Gastrocnemius medialis (tissue), 4 donors: ENCODE results near the gene INAFM1. TPM values are rescaled to one million over a fixed set of nuclear protein-coding genes. Genes with fewer than 3 reads are reported as not detected.

ENCODE experiments used
- ATAC-seq, 2 donors: fragments of 150-250 bp; one replicate each; pipeline ENCODE4 v1.9.1; 2016
- DNase-seq, 2 donors: peaks; one replicate each; pipeline ENCODE4 v3.0.0-alpha.2; 2019
- H3K27ac ChIP-seq, 4 donors: fragments of 200-600 bp; sonication (generic); 1 replicate in 1 of 4; 2 replicates in 3 of 4; pipeline ENCODE4 v1.5.1; 2016 to 2018; ENCODE audit warnings: mild to moderate bottlenecking in 2 of 4, moderate library complexity in 1 of 4
- H3K27me3 ChIP-seq, 3 donors: fragments of 200-600 bp; sonication (generic) in 2 of 3; 1 replicate in 1 of 3; 2 replicates in 2 of 3; pipeline versions ENCODE4 v1.5.1 to v1.6.0; 2016 to 2019; ENCODE audit warnings: mild to moderate bottlenecking in 1 of 3, moderate library complexity in 1 of 3
- H3K36me3 ChIP-seq, 2 donors: fragments of 200-600 bp; sonication (generic) in 1 of 2; one replicate each; pipeline ENCODE4 v1.5.1; 2017 to 2018
- H3K4me1 ChIP-seq, 2 donors: fragments of 200-600 bp; sonication (generic) in 1 of 2; one replicate each; pipeline ENCODE4 v1.5.1; 2016 to 2017; ENCODE audit warnings: mild to moderate bottlenecking in 2 of 2
- H3K4me3 ChIP-seq, 4 donors: fragments of 200-600 bp; sonication (generic) in 3 of 4; 1 replicate in 1 of 4; 2 replicates in 3 of 4; pipeline ENCODE4 v1.5.1; 2016 to 2019; ENCODE audit warnings: mild to moderate bottlenecking in 2 of 4
- H3K9me3 ChIP-seq, 3 donors: fragments of 200-600 bp; sonication (generic) in 2 of 3; 1 replicate in 1 of 3; 2 replicates in 2 of 3; pipeline ENCODE4 v1.5.1; 2016 to 2019
- CTCF ChIP-seq, 5 experiments: fragments of 450-650 bp in 3 of 5; fragments of 200-600 bp in 2 of 5; sonication (generic) in 2 of 5; IDR thresholded peaks in 4 of 5; conservative IDR thresholded peaks in 1 of 5; 1 replicate in 4 of 5; 2 replicates in 1 of 5; pipeline ENCODE4 v1.5.1; 2016 to 2019; ENCODE audit warnings: antibody characterized with exemption in 5 of 5, mild to moderate bottlenecking in 3 of 5, moderate library complexity in 3 of 5
- POLR2A ChIP-seq, 2 donors: fragments of 450-650 bp; IDR thresholded peaks; one replicate each; pipeline ENCODE4 v1.6.1; 2017; ENCODE audit warnings: antibody characterized with exemption in 2 of 2, mild to moderate bottlenecking in 2 of 2, moderate library complexity in 2 of 2
- in situ Hi-C, 4 donors: fragments of 200-750 bp; cut with MboI; loops; one replicate each; pipeline versions ENCODE4 v1.15.0 to v1.8.0; 2017; ENCODE audit warnings: low sequenced_read_pairs in 4 of 4
- intact Hi-C: fragments of 100-400 bp; cut with DNase I; formaldehyde crosslinking; loops from one replicate; pipeline ENCODE4 v1.15.1; 2023; ENCODE audit warnings: low total_unique reads
- total RNA-seq, 4 donors: library from RNA; depleted of rRNA; stranded (reverse); fragments of >200 nt; gene quantifications; one replicate each; pipeline versions ENCODE4 v1.1.0 to v1.2.3, GENCODE V29; 2016

Gene INAFM1
- 1 to 10 TPM; 3.9 to 8.5 (median 7.2) TPM for total RNA-seq

GRCh38 chr19:47274071-47274890 lies at the start of gene INAFM1:
Gene INAFM1 (plus strand): TSS chr19:47274885. CDS start chr19:47274920, 35 bp downstream.
- TF ChIP-seq CTCF (IDR thresholded peaks at IDR 0.05 in 4 of 5, conservative IDR thresholded peaks at IDR 0.05 in 1 of 5) (no peak), POLR2A (IDR thresholded peaks at IDR 0.05) (peak in 1 of 2 donors; percentile 45)
- DNase-seq (peak; percentile 92 to 93), ATAC-seq (peak; percentile 80 to 86)
- Histone ChIP-seq H3K9me3 (no peaks in the 10 kb centered on the region), H3K27ac (peak within 1 kb of the TSS; percentile 88 to 95 (median 92)), H3K36me3 (peaks cover 0 to 21% of the 10 kb centered on the region in 2 donors), H3K27me3 (no peaks in the 10 kb centered on the region), H3K4me1 (peaks cover 15 to 35% of the 10 kb centered on the region in 2 donors), H3K4me3 (peak within 1 kb of the TSS; percentile 69 to 74 (median 70))
- in situ Hi-C loops = no loop called here
- intact Hi-C loops = loop anchor here (1.0 to 10.0 kb wide), 3 partner anchors 18 to 421 kb away; partner anchors contain the start of genes CCDC9 and NAPA

- peak; percentile 43 to 54 for ATAC-seq
- peak overlapping the region; percentile 98 to 100 (median 100) for H3K27ac ChIP-seq
- peak; percentile 100 for TF ChIP-seq POLR2A (IDR thresholded peaks at IDR 0.05)
- peak; percentile 27 to 77 (median 61) for TF ChIP-seq CTCF (IDR thresholded peaks at IDR 0.05 in 4 of 5, conservative IDR thresholded peaks at IDR 0.05 in 1 of 5)
- DNase-seq = peak; percentile 70 to 87
- peak overlapping the region; percentile 72 to 100 (median 86) for H3K4me3 ChIP-seq
- H3K27me3 ChIP-seq = no peaks in the 10 kb centered on the region
- intact Hi-C loops (loop anchor here (1.0 to 5.0 kb wide), 4 partner anchors 18 to 249 kb away; partner anchors contain the start of genes CCDC9 and ZC3H4), in situ Hi-C loops (no loop called here)
- peaks cover 26% of the 10 kb centered on the region in 2 donors for H3K4me1 ChIP-seq
- no peaks in the 10 kb centered on the region for H3K9me3 ChIP-seq
- H3K36me3 ChIP-seq = peaks cover 0 to 18% of the 10 kb centered on the region in 2 donors
Observed at GRCh38 chr19:47225746-47226425, 48.8 kb upstream of the INAFM1 start.

GRCh38 chr19:47226426-47227351 lies 48.0 kb upstream of the INAFM1 start:
- peak; percentile 82 to 86 for TF ChIP-seq POLR2A (IDR thresholded peaks at IDR 0.05)
- peak in 1 of 5 experiments; percentile 23 for TF ChIP-seq CTCF (IDR thresholded peaks at IDR 0.05 in 4 of 5, conservative IDR thresholded peaks at IDR 0.05 in 1 of 5)
- DNase-seq = peak; percentile 90 to 95
- no peaks in the 10 kb centered on the region for H3K9me3 ChIP-seq
- peaks cover 0 to 10% of the 10 kb centered on the region in 2 donors for H3K36me3 ChIP-seq
- in situ Hi-C loops = no loop called here
- peaks cover 26 to 30% of the 10 kb centered on the region in 2 donors for H3K4me1 ChIP-seq
- peak; percentile 63 to 65 for ATAC-seq
- no peaks in the 10 kb centered on the region for H3K27me3 ChIP-seq
- H3K4me3 ChIP-seq = peak overlapping the region; percentile 72 to 100 (median 86)
- H3K27ac ChIP-seq = peak overlapping the region; percentile 98 to 100 (median 100)
- intact Hi-C loops = loop anchor here (1.0 to 5.0 kb wide), 4 partner anchors 18 to 249 kb away; partner anchors contain the start of genes CCDC9 and ZC3H4
